IMR-90 (cell line): ENCODE data around the gene CEP295NL. TPM values are rescaled to one million over a fixed set of nuclear protein-coding genes. Genes with fewer than 3 reads are reported as not detected.

ENCODE experiments used
- CHD1 ChIP-seq: IDR thresholded peaks from 2 replicates; pipeline ENCODE4 v1.6.1; 2012; ENCODE audit warnings: low read depth, low read length, improper control_type of control experiment
- CTCF ChIP-seq: conservative IDR thresholded peaks from 2 replicates; pipeline ENCODE4 v1.5.1; 2012; ENCODE audit warnings: mild to moderate bottlenecking, low read depth, low read length, improper control_type of control experiment
- ELK1 ChIP-seq: fragments of 150-350 bp; IDR thresholded peaks from 2 replicates; pipeline ENCODE4 v1.6.1; 2016; ENCODE audit warnings: low read depth, mild to moderate bottlenecking, low read length, moderate library complexity, borderline replicate concordance
- FOS ChIP-seq: fragments of 150-350 bp; IDR thresholded peaks from 2 replicates; pipeline ENCODE4 v1.6.1; 2016; ENCODE audit warnings: low read depth, low read length
- polyA plus RNA-seq, 3 experiments: library from polyadenylated mRNA; depleted of rRNA; stranded (reverse); fragments of >200 nt; gene quantifications; 2 replicates each; pipeline ENCODE4 v1.2.3, GENCODE V29; 2012; ENCODE audit warnings: low replicate concordance in 1 of 3
- total RNA-seq: library from RNA; depleted of rRNA; stranded (reverse); fragments of >200 nt; gene quantifications from 2 replicates; pipeline ENCODE4 v1.2.3, GENCODE V29; 2012

Gene CEP295NL
- total and polyA plus RNA-seq, 2 of the 4 experiments (the other 2 are of a cell fraction) = 0.31 to 0.72 TPM

- TF ChIP-seq ELK1 = no peak
- no peak for TF ChIP-seq FOS
- no peak for TF ChIP-seq CTCF
- TF ChIP-seq CHD1 = no peak
Observed at GRCh38 chr17:78952706-78953105, 49.7 kb upstream of the CEP295NL start (continued).
